HG03342 (cell line): Measurements from ENCODE around the gene ERBB4.

Experiments used
- ATAC-seq: cut with Tn5 transposase; IDR thresholded peaks from one replicate; pipeline ENCODE4 v1.9.1; 2021; ENCODE audit warnings: mild to moderate bottlenecking, moderate library complexity; ENCODE audit not compliant: unreplicated experiment

The ERBB4 gene

DNA sequence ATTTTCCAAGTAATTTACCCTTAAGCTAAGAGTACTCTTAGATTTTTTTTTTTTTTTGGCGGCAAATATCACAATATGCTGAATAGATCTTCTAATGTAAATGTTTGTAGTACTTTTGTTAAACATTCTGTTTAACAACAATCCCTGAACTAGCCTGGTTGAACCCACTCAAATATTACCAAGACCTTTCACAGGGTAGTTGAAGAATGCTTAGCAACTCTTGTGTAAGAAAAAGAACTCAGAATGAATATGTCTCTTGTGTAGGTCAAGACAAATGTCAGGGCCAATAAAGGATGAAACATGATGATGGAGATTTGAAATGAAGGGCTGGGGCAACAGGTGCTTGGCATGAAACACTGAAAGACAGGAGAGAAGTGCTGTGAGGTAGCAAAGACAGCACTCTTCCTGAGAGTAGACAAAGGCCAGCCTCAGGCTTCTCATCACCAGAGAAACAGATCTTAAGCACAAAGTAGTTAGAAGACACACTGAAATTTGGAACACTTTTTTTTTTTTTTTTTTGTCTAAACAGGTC, 597.3 kb downstream of the ERBB4 start:
- ATAC-seq = no peak

- ATAC-seq = no peak
Observed at GRCh38 chr2:211939177-211939576, 599.4 kb downstream of the ERBB4 start.

DNA sequence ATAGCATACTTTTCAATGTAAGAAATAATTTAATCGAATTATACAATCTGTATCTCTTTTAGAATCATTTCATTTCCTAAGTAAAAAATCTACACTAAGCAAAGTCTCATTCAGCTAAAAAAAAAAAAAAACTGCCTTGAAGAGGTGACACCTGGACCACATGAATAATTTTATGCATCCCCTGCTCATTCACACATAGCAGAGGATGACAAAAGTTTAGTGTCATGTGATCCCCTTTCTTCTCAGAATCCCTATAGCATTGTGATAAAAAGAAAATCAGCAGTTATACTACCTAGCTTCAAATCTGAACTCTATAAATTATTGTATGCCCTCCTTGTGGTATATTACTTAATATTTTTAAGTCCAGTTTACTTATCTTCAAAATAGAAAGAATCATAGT, 603.8 kb downstream of the ERBB4 start:
- no peak for ATAC-seq

DNA sequence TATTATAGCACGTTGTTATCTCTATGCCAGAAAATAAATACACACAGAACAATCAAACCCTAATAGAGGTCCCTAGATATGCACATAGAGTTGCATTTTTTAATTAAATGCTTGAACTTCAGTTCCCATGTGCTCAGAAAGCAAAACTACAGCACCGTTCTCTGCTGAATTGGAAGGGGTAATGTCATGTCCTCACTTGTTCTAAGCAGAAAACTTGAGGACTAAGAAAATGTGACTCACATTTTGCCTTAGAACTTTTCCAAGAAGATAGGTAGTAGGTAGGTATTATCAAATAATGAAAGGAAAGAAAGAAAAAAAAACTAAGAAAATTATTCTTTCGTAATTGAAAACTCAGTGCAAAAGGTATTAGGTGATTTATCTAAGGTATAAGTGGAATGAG, 607.3 kb downstream of the ERBB4 start:
- ATAC-seq = no peak

DNA sequence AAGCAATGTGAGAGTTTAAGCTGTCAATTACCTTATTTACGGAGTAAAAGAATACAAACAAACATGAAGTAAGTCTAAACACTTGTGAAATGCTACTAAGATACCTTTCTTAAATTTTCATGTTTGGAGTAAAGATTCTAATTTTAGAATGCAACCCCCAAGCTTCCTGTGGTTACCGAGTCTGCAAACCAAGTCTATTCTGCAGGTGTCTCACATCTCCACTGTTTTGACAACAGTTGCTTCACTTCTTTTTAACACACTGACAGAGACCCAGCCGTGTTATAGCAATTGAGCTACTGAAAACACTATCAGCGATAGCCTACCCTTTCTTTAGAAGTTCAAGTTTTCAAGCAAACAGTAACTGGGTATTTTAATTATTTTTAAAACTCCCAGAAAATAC, 608.3 kb downstream of the ERBB4 start:
- ATAC-seq = peak; percentile 97

DNA sequence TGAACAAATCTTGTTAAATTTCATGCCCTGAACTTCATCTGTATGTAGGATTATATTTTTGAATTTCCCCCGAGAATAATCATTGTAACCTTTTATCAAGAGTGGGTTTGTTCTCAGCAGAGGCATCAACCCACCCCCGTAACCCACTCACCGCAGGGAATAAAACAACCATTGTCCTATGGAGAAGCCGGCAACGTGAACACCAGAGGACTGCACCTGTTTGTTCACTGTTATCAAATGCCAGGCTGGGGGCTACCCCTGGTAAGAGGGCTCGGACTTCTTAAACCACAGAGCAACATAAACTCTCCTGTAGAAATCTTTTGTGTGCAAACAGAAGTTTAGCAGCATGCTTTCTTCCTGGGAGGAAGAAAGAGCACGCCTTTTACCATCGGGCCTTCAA, 610.4 kb downstream of the ERBB4 start:
- no peak for ATAC-seq

GRCh38 chr2:211923019-211923418, 615.6 kb downstream of the ERBB4 start:
- ATAC-seq = no peak

DNA sequence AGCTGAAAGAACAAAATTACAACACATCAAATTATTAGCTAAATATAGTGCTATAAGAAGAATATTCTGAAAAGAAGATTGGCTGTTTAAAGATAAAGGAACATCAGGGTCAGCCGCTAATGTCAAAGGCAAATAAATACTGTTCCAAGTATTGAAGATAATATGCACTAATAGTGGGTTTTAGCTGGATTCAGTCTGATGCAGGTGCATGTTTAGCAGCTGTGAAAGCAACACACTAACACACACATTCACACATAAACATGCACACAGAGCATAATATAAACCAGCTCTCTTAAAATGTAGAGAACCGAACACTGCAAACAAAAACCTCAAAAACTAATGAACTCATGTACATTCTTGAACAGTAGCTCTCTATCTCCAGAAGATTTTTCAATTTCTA, 634.6 kb downstream of the ERBB4 start:
- ATAC-seq = no peak

DNA sequence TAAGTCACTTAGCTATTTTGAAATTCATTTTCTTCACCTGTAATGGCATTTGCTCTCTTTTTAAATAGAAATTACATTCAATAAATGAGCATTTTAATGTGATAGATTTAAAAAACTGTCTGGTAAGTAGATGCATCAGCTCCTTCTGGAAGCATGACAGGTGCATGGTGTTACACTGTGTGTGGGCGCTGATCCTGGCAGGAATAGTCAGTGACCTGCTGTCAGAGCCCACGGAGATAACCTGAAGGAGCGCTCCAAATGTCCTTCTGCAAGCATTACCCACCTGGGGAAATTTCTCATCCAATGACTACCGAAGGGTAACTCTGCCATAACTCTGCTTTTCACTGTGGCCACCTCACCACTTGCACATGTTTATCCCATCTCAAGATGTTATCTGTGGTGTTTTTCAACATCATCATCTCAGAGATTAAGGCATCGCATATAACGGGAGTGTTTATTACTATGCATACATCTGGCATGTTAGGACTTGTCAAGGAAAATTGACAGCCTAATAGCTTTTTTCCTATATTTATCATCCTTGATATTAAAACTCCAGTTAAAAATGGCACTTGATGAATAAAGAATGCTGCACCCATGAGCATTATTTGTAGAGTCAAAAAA, 637.3 kb downstream of the ERBB4 start:
- ATAC-seq = no peak

- ATAC-seq = no peak
Observed at GRCh38 chr2:211900518-211900917, 638.1 kb downstream of the ERBB4 start.

DNA sequence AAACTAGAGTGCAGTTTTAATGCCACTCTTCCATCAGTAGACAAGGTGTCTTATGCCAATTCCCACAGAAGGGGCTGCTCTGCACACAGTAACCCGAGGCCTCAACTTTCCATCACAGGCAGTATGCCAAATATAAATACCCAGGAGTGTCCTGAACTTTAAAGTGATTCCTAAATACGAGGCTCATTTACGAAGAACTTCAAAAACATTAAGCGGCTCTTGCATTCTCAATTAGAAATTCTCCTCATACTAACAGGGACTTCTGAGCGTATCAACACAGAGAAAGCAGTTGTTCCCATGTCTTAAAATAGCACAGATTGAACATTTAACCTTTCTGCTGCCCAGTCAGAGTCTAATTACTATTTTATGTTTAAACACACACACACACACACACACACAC, 638.6 kb downstream of the ERBB4 start:
- no peak for ATAC-seq

DNA sequence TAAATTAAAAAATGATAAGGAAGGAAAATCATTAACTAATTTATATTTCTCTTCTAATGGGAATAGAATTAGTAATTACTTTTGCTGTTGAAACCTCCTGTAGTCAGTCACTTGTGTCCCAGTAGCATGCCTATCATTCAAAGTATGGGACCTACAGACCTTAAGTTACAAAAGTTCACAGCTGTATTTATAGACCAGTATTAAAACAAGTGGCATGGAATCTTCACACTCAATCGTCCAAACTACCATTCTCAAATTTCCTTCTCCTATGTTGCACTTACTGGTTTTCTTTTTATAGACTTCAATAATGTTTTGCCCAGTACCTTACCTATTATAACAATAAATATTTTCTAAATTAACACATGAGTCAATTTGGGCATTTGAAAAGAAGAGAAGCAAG, 639.9 kb downstream of the ERBB4 start:
- ATAC-seq = no peak

DNA sequence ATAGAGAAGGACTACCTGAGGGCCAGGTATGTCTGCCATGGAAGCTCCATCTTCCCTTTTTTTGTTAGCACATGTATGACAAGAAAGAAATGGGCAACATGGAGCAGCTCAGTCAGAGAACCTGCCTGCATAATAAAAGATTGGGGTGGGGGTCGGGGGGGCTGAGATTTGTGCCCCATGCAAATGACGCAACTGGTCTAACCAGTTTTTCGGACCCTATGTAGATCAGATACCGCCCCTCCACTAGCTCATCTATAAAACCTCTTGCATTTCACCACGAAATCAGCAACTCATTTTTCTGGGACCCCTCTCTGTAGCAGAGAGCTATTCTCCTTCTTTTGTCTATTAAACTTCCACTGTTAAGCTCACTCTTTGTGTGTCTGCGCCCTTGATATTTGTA, 657.2 kb downstream of the ERBB4 start:
- ATAC-seq = no peak

- ATAC-seq = no peak
Observed at GRCh38 chr2:211879323-211879722, 659.3 kb downstream of the ERBB4 start.

GRCh38 chr2:211877061-211877460, 661.5 kb downstream of the ERBB4 start:
- no peak for ATAC-seq

DNA sequence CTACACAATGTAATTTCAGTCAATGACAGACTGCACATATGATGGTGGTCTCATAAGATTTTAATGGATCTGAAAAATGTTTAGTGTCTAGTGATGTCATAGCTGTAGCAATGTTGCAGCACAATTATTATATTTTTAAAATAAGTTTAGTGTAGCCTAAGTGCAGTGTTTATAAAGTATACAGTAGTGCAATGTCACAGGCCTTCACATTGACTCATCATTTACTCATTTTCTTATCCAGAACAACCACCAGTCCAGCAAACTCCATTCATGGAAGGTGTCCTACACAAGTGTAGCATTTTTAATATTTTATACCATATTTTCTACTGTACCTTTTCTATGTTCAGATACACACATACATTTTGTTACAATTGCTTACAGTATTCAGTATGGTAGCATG, 663.1 kb downstream of the ERBB4 start:
- ATAC-seq = no peak

GRCh38 chr2:211868996-211869533, 669.5 kb downstream of the ERBB4 start:
- ATAC-seq = no peak

GRCh38 chr2:211867845-211868451, 670.7 kb downstream of the ERBB4 start:
- ATAC-seq = peak; percentile 95

GRCh38 chr2:211864328-211864727, 674.3 kb downstream of the ERBB4 start:
- ATAC-seq = no peak

- ATAC-seq = no peak
Observed at GRCh38 chr2:211860224-211860623, 678.4 kb downstream of the ERBB4 start.

- ATAC-seq = peak; percentile 70
Observed at GRCh38 chr2:211854832-211855231, 683.8 kb downstream of the ERBB4 start.

DNA sequence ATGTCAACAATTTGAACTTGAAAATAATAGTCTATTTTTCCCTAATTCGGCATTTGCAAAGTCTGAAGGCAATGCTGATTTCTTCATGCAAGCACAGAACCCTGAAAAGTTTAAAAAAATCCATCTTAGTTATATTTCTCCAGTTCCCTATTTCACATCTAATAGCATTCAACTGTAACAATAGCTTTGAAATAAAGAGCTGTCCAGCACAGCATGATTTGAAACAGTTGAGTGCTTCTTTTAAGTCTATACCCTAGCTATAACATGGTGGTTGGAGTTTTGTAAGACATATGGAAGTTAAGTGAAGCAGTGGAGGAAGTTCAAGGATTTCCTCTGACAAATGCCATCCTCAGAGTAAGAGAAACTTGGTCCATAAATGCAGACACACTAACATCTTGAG, 691.9 kb downstream of the ERBB4 start:
- ATAC-seq = no peak

DNA sequence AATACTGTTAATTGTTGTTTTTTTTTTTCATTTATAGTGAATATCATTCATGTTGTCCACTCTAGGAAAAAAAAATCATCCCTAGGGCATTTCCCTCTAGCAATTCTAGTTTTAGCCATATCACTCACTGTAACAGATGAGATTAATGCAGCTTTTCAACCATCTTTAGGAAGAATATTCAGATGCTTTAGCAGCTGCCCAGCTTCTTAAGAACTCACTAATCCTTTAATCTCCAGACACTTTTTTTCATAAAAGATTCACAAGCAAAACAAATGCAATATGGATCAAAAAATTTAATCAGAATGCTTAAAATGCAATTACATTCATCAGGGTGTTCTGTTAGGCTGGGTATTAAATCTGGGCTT, 692.6 kb downstream of the ERBB4 start:
- ATAC-seq = no peak
